Hepatocyte (in vitro differentiated cells): ENCODE measurements around the gene VPS4A. TPM values are rescaled to one million over a fixed set of nuclear protein-coding genes. Genes with fewer than 3 reads are reported as not detected.

ENCODE experiments used
- DNase-seq: peaks from one replicate; pipeline ENCODE4 v3.0.0-alpha.2; 2016; ENCODE audit warnings: low spot score
- H2AFZ ChIP-seq: fragments of 200-600 bp; sonication (generic); 2 replicates; pipeline ENCODE4 v1.6.0; 2016; ENCODE audit warnings: antibody characterized with exemption, mild to moderate bottlenecking
- H3K27ac ChIP-seq: fragments of 200-600 bp; sonication (generic); 2 replicates; pipeline ENCODE4 v1.5.1; 2016; ENCODE audit warnings: mild to moderate bottlenecking
- H3K27me3 ChIP-seq: fragments of 200-600 bp; sonication (generic); 2 replicates; pipeline ENCODE4 v1.6.1; 2016
- H3K36me3 ChIP-seq: fragments of 200-600 bp; sonication (generic); replicated peaks from 2 replicates; pipeline ENCODE4 v1.5.1; 2016; ENCODE audit warnings: low read depth; ENCODE audit not compliant: insufficient read depth
- H3K4me1 ChIP-seq: fragments of 200-600 bp; sonication (generic); 2 replicates; pipeline ENCODE4 v1.5.1; 2016; ENCODE audit warnings: mild to moderate bottlenecking, moderate library complexity; ENCODE audit not compliant: insufficient read depth
- H3K4me2 ChIP-seq: fragments of 200-600 bp; sonication (generic); 2 replicates; pipeline ENCODE4 v1.6.0; 2016
- H3K4me3 ChIP-seq: fragments of 200-600 bp; sonication (generic); 2 replicates; pipeline ENCODE4 v1.5.1; 2016; ENCODE audit warnings: mild to moderate bottlenecking
- H3K79me2 ChIP-seq: fragments of 200-600 bp; sonication (generic); 2 replicates; pipeline ENCODE4 v1.6.0; 2017; ENCODE audit warnings: mild to moderate bottlenecking
- H3K9me2 ChIP-seq: fragments of 200-600 bp; sonication (generic); replicated peaks from 2 replicates; pipeline ENCODE4 v1.6.0; 2017; ENCODE audit warnings: mild to moderate bottlenecking; ENCODE audit not compliant: insufficient read depth
- H3K9me3 ChIP-seq: fragments of 200-600 bp; sonication (generic); 2 replicates; pipeline ENCODE4 v1.5.1; 2016; ENCODE audit warnings: low read depth, mild to moderate bottlenecking
- H4K20me1 ChIP-seq: fragments of 200-600 bp; sonication (generic); 2 replicates; pipeline ENCODE4 v1.6.0; 2016; ENCODE audit warnings: mild to moderate bottlenecking; ENCODE audit not compliant: insufficient read depth, poor library complexity, severe bottlenecking
- CTCF ChIP-seq: fragments of 200-600 bp; sonication (generic); IDR thresholded peaks from 2 replicates; pipeline ENCODE4 v1.5.1; 2016; ENCODE audit warnings: antibody characterized with exemption, mild to moderate bottlenecking; ENCODE audit not compliant: poor library complexity
- EZH2 ChIP-seq: fragments of 200-600 bp; sonication (generic); IDR thresholded peaks from 2 replicates; pipeline ENCODE4 v1.6.1; 2016; ENCODE audit warnings: antibody characterized with exemption, mild to moderate bottlenecking, borderline replicate concordance
- EZH2phosphoT487 ChIP-seq: fragments of 200-600 bp; sonication (generic); IDR thresholded peaks from one replicate; pipeline ENCODE4 v1.6.1; 2018; ENCODE audit warnings: antibody characterized with exemption, mild to moderate bottlenecking, low read depth, moderate library complexity; ENCODE audit not compliant: unreplicated experiment, severe bottlenecking
- WGBS: methylation state at CpG from one replicate; pipeline ENCODE4 v1.1.6; 2016; ENCODE audit warnings: low lambda C conversion rate; ENCODE audit errors: missing lambda C conversion rate; 5-methylcytosine and 5-hydroxymethylcytosine counted together
- polyA plus RNA-seq: library from polyadenylated mRNA; unstranded; fragments of >200 nt; fragmentation: Nextera tagmentation; extraction: Ambion mirVana; gene quantifications from 2 replicates; pipeline ENCODE4 v1.2.1, GENCODE V29; 2016
- total RNA-seq: library from RNA; depleted of rRNA; stranded (reverse); fragments of >200 nt; gene quantifications from 2 replicates; pipeline ENCODE4 v1.2.3, GENCODE V29; 2014

Gene VPS4A
- total and polyA plus RNA-seq, 2 experiments from 2014 or later: 19.9 to 36.9 TPM

GRCh38 chr16:69274699-69275235, 36.4 kb upstream of the VPS4A start:
- Histone ChIP-seq H3K27ac (peak overlapping the region; percentile 40), H3K9me2 (no peaks in the 10 kb centered on the region), H3K4me1 (peaks cover 5% of the 10 kb centered on the region), H3K27me3 (no peaks in the 10 kb centered on the region), H3K36me3 (no peaks in the 10 kb centered on the region), H2AFZ (no peak overlapping the region), H3K9me3 (no peaks in the 10 kb centered on the region), H3K4me3 (no peak overlapping the region), H4K20me1 (no peaks in the 10 kb centered on the region), H3K79me2 (no peaks in the 10 kb centered on the region), H3K4me2 (no peak overlapping the region)
- no peak for DNase-seq
- 96% methylated on average over 4 of the region's 4 CpGs for WGBS
- TF ChIP-seq EZH2phosphoT487: no peak
- TF ChIP-seq EZH2: no peak
- no peak for TF ChIP-seq CTCF

DNA sequence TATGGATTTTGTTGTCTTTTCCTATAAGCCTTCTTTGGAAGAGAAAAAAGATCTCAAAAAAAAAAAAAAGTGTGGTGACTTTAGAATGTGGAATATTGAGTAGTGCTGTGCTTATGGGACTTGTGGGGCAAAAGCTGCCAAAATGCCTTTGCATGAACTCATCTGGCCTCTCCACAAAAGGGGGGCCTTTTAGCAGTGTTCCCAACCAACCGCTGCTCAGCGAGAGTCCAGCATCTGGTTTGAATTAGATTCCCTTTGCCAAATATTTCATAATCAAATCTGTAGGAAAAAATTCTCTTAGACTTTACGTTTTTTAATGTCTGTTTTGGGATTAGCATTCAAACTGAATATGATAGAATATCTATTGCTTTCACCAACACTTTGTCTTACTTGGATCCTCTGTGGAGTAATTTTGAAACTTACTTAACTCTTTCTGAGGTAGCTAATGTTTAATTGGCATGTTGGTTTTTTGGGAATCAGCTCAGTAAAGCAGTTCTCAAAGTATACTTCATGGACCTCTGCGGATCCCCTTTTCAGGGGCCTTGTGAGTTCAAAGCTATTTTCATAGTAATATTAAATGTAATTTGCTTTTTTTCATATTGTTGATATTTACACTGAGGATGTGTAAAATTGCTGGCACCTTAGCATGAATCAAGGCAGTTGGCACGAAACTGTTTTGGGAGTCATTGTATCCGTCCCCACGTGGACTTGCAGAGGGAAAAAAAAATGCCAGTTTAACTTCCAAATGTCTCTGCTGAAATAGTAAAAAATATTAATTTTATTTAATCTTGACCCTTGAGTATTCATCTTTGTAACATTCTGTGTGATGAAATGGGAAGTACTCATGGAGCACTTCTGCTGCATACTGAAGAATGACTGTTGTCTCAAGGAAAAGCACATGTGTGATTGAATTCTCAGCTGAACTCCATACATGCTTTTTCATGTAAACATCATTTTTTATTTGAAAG, 34.7 kb upstream of the VPS4A start:
- Histone ChIP-seq H3K9me2 (no peaks in the 10 kb centered on the region), H3K36me3 (no peaks in the 10 kb centered on the region), H3K79me2 (no peaks in the 10 kb centered on the region), H3K27ac (peak overlapping the region; percentile 40), H3K4me3 (no peak overlapping the region), H4K20me1 (no peaks in the 10 kb centered on the region), H3K4me1 (peaks cover 5% of the 10 kb centered on the region), H3K9me3 (no peaks in the 10 kb centered on the region), H2AFZ (no peak overlapping the region), H3K27me3 (no peaks in the 10 kb centered on the region), H3K4me2 (peak overlapping the region; percentile 38)
- no peak for TF ChIP-seq CTCF
- no peak for TF ChIP-seq EZH2phosphoT487
- no peak for TF ChIP-seq EZH2
- DNase-seq: peak; percentile 40
- WGBS: 68% methylated on average over 7 of the region's 7 CpGs

DNA sequence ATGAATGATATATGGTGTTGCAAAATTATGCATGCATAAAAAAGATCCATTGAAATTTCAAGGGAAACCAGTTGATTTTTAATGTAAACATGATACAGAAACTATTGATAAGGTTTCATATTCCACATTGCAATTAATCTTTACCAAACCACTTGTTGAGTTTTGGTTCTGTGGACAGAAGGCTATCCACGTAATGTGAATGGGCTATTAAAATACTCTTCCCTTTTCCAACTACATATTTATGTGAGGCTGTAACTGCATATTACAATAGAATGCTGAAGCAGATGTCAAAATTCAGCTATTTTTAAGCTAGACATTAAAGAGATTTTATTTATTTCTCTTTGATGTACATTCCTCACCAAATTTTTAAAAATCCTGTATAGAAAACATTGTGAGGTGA, 33.7 kb upstream of the VPS4A start:
- no peak overlapping the region for H3K27ac ChIP-seq

More for the DNA sequence above, 33.7 kb upstream of the VPS4A start:
- 85% methylated on average over 1 of the region's 1 CpG for WGBS
- H3K9me3 ChIP-seq: no peaks in the 10 kb centered on the region
- no peak overlapping the region for H3K4me3 ChIP-seq
- H3K79me2 ChIP-seq: no peaks in the 10 kb centered on the region
- TF ChIP-seq EZH2phosphoT487 (no peak), EZH2 (no peak), CTCF (no peak)
- peaks cover 5% of the 10 kb centered on the region for H3K4me1 ChIP-seq
- no peaks in the 10 kb centered on the region for H4K20me1 ChIP-seq
- H3K27me3 ChIP-seq: no peaks in the 10 kb centered on the region
- H2AFZ ChIP-seq: no peak overlapping the region
- no peaks in the 10 kb centered on the region for H3K36me3 ChIP-seq
- no peak overlapping the region for H3K4me2 ChIP-seq
- no peak for DNase-seq
- H3K9me2 ChIP-seq: no peaks in the 10 kb centered on the region
